Diencephalon (tissue), 1 donor: ENCODE results near the gene RGPD4. TPM values are rescaled to one million over a fixed set of nuclear protein-coding genes. Genes with fewer than 3 reads are reported as not detected.

ENCODE experiments used
- small RNA-seq: library from RNA; depleted of rRNA; stranded (forward); fragments of <200 nt; gene quantifications from one replicate; pipeline ENCODE3, GENCODE V24; 2014
- total RNA-seq: library from RNA; depleted of rRNA; stranded (reverse); fragments of >200 nt; gene quantifications from one replicate; pipeline ENCODE4 v1.2.3, GENCODE V29; 2014

The RGPD4 gene
- total RNA-seq = 0.23 TPM

GRCh38 chr2:107826749-107827148 is at the start of gene RGPD4:
RGPD4 (plus strand) TSS chr2:107826892; CDS start chr2:107827014, 122 bp downstream.

Small RNA genes lying within 50 kb of the gene (small RNA-seq; reads per million reads assigned to genes)
- gene AC009963.1 (not detected), gene AC009963.2 (not detected)

Other genes with a start within 250 kb of the RGPD4 start
- 14.3 TPM for gene SLC5A7, start 159.6 kb downstream of the RGPD4 start, total RNA-seq